ENCODE data around the gene TMEM147. TPM values are rescaled to one million over a fixed set of nuclear protein-coding genes. Genes with fewer than 3 reads are reported as not detected.

TMEM147 gene, protein sequence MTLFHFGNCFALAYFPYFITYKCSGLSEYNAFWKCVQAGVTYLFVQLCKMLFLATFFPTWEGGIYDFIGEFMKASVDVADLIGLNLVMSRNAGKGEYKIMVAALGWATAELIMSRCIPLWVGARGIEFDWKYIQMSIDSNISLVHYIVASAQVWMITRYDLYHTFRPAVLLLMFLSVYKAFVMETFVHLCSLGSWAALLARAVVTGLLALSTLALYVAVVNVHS
- total RNA-seq (2014; rRNA removed; shearing (Covaris generic); ENCODE audit: low replicate concordance) = 180 and 203 TPM in 2 replicates

GRCh38 chr19:35545001-35545854 lies at the start of gene TMEM147:
TSS of gene TMEM147 (plus strand) at chr19:35545626. CDS start at chr19:35545740, 114 bp downstream.
- peak within 1 kb of the TSS; percentile 74 for H3K4me3 ChIP-seq
- DNase-seq = peak; percentile 97
- H3K9me3 ChIP-seq = no peaks in the 10 kb centered on the region
- no peaks in the 10 kb centered on the region for H3K27me3 ChIP-seq
- peaks cover 53% of the 10 kb centered on the region for H3K36me3 ChIP-seq

GRCh38 chr19:35497406-35497805 lies 48.0 kb upstream of the TMEM147 start:
- no peak for DNase-seq
- Histone ChIP-seq H3K36me3 (no peaks in the 10 kb centered on the region), H3K4me3 (no peak overlapping the region), H3K27me3 (peaks cover 11% of the 10 kb centered on the region; the same call in 1 of the 2 replicates), H3K9me3 (no peaks in the 10 kb centered on the region)

- Histone ChIP-seq H3K27me3 (peaks cover 2% of the 10 kb centered on the region; the same call in 1 of the 2 replicates), H3K9me3 (no peaks in the 10 kb centered on the region), H3K4me3 (no peak overlapping the region), H3K36me3 (no peaks in the 10 kb centered on the region)
- no peak for DNase-seq
These were observed 47.2 kb upstream of the TMEM147 start for GRCh38 chr19:35498220-35498619.

DNA sequence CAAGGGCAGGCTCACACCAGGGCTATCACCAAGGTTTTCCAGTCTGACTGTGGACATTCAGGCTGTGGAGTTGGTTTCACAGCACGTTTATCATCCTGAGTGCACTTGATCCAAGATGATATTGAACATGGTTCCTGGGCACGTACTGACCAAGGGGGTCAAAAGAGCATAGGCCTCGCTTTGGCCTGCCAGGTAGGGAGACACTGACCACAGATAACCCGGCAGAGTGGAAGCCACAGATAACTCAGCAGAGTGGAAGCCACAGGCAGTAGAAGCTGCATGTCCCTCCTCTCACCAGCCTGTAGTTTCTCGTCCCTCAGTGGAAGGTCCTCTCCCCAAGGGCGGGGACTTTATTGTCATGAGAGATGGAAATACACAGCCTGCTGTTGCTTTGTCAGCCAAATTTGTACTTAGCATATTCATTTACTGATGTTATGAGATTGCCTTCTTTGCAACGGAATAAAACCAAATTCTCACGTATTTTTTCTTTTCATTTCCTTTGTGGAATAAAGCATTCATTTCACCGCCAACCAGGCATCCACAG lies 46.4 kb upstream of the TMEM147 start:
- Histone ChIP-seq H3K9me3 (no peaks in the 10 kb centered on the region), H3K4me3 (no peak overlapping the region), H3K36me3 (no peaks in the 10 kb centered on the region), H3K27me3 (peaks cover 3% of the 10 kb centered on the region; the same call in 1 of the 2 replicates)
- no peak for DNase-seq

DNA sequence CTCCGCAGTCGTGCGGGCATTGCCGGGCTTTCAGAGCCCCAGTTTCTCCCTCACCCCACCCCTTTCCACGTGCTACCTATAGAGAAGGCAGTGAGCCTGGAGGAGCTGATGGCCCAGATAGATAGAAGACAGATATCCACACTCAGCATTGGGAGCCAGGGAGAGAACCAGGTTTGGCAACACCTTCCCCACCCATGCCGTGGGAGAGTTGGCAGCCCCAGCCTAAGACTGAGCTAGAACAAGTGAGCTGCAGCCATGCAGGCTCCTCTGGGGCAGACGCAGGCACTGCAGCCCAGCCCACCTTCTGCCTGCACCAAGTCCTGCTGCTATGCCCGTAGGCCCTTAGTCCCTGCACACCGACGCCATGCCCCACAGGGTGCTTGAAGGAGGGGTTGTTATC lies 44.8 kb upstream of the TMEM147 start:
- no peak for DNase-seq

GRCh38 chr19:35501684-35502083 lies 43.7 kb upstream of the TMEM147 start:
- no peak for DNase-seq
- no peak overlapping the region for H3K4me3 ChIP-seq
- H3K36me3 ChIP-seq = no peaks in the 10 kb centered on the region
- peaks cover 18% of the 10 kb centered on the region for H3K27me3 ChIP-seq
- H3K9me3 ChIP-seq = no peaks in the 10 kb centered on the region

More for the DNA sequence above, 44.8 kb upstream of the TMEM147 start:
- no peaks in the 10 kb centered on the region for H3K36me3 ChIP-seq
- peaks cover 10% of the 10 kb centered on the region for H3K27me3 ChIP-seq
- no peaks in the 10 kb centered on the region for H3K9me3 ChIP-seq
- H3K4me3 ChIP-seq = no peak overlapping the region

GRCh38 chr19:35502751-35503150 lies 42.7 kb upstream of the TMEM147 start:
- Histone ChIP-seq H3K9me3 (no peaks in the 10 kb centered on the region), H3K4me3 (no peak overlapping the region), H3K27me3 (peaks cover 29% of the 10 kb centered on the region), H3K36me3 (no peaks in the 10 kb centered on the region)
- DNase-seq = no peak

GRCh38 chr19:35506011-35506410 lies 39.4 kb upstream of the TMEM147 start:
- no peak for DNase-seq
- H3K36me3 ChIP-seq = no peaks in the 10 kb centered on the region
- no peak overlapping the region for H3K4me3 ChIP-seq
- H3K27me3 ChIP-seq = peaks cover 56% of the 10 kb centered on the region
- no peaks in the 10 kb centered on the region for H3K9me3 ChIP-seq

DNA sequence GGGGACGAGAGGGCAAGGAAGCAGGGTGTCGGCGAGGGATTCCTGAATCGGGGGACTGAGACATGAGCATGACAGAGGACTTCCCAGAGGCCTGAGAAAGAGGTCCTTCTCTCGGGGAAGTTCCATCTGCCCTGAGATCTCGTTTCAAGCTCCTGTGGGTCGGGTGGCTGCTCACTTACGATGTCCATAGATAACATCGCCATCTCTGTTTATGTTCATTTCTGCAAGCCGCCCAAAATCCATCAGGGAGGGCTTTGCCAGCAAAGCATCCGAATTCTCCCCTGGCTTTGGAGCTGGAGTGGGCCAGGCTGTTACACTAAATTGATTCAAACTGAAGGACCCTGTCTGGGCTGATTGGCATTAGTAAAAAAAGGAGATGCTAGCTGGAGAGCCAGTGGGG lies 37.9 kb upstream of the TMEM147 start:
- no peak for DNase-seq
- Histone ChIP-seq H3K4me3 (no peak overlapping the region), H3K36me3 (no peaks in the 10 kb centered on the region), H3K27me3 (peaks cover 56% of the 10 kb centered on the region), H3K9me3 (no peaks in the 10 kb centered on the region)

- Histone ChIP-seq H3K36me3 (no peaks in the 10 kb centered on the region), H3K4me3 (no peak overlapping the region), H3K9me3 (no peaks in the 10 kb centered on the region), H3K27me3 (peaks cover 56% of the 10 kb centered on the region)
- DNase-seq = no peak
These were observed 37.3 kb upstream of the TMEM147 start for GRCh38 chr19:35508129-35508528.

- Histone ChIP-seq H3K9me3 (no peaks in the 10 kb centered on the region), H3K36me3 (no peaks in the 10 kb centered on the region), H3K27me3 (peaks cover 52% of the 10 kb centered on the region), H3K4me3 (no peak overlapping the region)
- no peak for DNase-seq
These were observed 36.3 kb upstream of the TMEM147 start for GRCh38 chr19:35509018-35509652.

- peaks cover 51% of the 10 kb centered on the region for H3K27me3 ChIP-seq
- 0 out of 2 replicates have a peak overlapping the region, but pooled peaks have one; percentile 12 for H3K4me3 ChIP-seq
- peak; percentile 62 for DNase-seq
- no peaks in the 10 kb centered on the region for H3K36me3 ChIP-seq
- H3K9me3 ChIP-seq = no peaks in the 10 kb centered on the region
These were observed 35.4 kb upstream of the TMEM147 start for GRCh38 chr19:35509861-35510625.

DNA sequence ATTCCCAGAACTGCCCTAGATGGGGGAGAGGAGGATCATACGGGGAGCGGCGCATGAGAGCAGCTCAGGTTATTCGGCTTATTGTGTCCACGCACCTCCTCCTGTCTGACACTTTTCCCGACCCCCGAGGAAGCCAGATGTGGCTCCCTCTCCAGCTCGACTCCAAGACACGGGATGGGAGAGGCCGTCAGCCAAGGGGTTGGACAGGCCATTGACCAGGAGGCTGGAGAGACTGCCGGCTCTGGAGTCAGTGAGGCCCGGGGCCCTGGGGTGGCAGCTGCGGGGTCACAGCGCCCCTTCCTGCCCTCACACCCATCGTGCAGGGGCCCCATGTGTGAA lies 34.8 kb upstream of the TMEM147 start:
- no peaks in the 10 kb centered on the region for H3K36me3 ChIP-seq
- no peak for DNase-seq
- peaks cover 46% of the 10 kb centered on the region for H3K27me3 ChIP-seq
- no peaks in the 10 kb centered on the region for H3K9me3 ChIP-seq
- H3K4me3 ChIP-seq = no peak overlapping the region

- DNase-seq = no peak
- H3K9me3 ChIP-seq = no peaks in the 10 kb centered on the region
- no peaks in the 10 kb centered on the region for H3K36me3 ChIP-seq
- H3K27me3 ChIP-seq = peaks cover 39% of the 10 kb centered on the region
- no peak overlapping the region for H3K4me3 ChIP-seq
These were observed 34.1 kb upstream of the TMEM147 start for GRCh38 chr19:35511337-35511736.

DNA sequence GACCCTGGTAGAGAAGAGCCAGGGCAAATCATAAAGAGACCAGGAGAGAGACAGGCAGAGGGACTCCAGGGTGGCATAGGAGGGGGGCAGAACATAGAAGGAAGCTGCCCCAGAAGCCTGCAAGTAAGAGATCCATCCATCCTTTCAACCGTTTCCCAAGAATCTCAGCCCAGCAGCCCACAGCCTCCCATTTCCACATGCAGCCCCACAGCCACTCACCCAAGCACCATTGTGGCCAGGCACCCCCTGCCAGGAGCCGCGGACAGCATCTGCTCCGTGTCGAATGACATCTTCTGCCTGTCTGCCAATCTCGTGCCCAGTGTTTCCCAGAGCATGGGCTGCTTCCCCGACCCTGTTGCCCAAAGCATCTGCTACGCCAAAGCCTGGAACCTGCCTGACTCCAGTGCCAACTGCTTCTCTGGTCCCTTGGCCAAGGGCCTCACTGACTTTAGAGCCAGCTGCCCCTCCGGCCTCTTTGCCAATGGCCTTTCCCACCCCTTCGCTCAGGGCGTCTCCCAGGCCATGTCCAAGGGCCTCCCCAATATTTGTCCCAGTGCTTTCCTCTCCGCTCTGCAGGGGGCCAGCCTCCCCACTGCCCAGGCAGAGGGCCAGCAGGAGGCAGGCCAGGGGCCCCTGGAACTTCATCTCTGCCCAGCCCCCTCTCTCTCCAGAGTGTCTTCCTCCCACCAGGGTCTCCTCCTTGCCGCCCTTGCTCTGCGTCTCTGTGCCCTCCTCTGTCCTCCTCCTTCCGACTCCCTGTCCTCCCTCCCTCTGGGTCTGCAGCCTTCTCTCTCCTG lies 32.4 kb upstream of the TMEM147 start:
- Histone ChIP-seq H3K27me3 (peaks cover 24% of the 10 kb centered on the region), H3K36me3 (no peaks in the 10 kb centered on the region), H3K4me3 (no peak overlapping the region), H3K9me3 (no peaks in the 10 kb centered on the region)
- DNase-seq = peak; percentile 32
